DOHH2 (cell line): ENCODE data around the gene TPRA1.

Experiments used
- EZH2phosphoT487 ChIP-seq: fragments of 200-600 bp; sonication (generic); IDR thresholded peaks from 2 replicates; pipeline ENCODE4 v1.6.1; 2017; ENCODE audit warnings: borderline replicate concordance, mild to moderate bottlenecking, antibody characterized with exemption, low read length, moderate library complexity, mixed read lengths
- TF ChIP-seq, protein P1 (sequence below): fragments of 200-600 bp; sonication (generic); IDR thresholded peaks from one replicate; pipeline ENCODE4 v1.5.1; 2014; ENCODE audit warnings: antibody characterized with exemption, mild to moderate bottlenecking, low read depth, low read length; ENCODE audit not compliant: poor library complexity, severe bottlenecking

DNA sequence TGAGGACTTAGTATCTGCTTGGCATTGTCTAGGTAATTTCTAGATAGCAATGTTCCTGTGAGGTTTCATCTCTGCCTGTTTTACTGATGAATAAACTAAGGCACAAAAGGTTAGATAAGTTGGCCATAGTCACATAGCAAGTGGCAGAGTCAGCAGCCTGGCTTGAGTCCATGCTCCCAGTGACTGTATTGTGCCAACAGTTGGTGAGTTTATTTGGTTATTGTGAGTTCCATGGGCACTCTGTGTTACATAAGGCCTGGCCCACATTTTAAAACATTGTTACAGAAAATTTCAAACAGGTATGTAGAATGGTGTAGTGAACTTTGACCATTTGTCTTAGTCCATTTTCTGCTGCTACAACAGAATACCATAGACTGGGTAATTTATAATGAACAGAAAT, 22.9 kb upstream of the TPRA1 start:
- TF ChIP-seq, protein P1, sequence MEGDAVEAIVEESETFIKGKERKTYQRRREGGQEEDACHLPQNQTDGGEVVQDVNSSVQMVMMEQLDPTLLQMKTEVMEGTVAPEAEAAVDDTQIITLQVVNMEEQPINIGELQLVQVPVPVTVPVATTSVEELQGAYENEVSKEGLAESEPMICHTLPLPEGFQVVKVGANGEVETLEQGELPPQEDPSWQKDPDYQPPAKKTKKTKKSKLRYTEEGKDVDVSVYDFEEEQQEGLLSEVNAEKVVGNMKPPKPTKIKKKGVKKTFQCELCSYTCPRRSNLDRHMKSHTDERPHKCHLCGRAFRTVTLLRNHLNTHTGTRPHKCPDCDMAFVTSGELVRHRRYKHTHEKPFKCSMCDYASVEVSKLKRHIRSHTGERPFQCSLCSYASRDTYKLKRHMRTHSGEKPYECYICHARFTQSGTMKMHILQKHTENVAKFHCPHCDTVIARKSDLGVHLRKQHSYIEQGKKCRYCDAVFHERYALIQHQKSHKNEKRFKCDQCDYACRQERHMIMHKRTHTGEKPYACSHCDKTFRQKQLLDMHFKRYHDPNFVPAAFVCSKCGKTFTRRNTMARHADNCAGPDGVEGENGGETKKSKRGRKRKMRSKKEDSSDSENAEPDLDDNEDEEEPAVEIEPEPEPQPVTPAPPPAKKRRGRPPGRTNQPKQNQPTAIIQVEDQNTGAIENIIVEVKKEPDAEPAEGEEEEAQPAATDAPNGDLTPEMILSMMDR = no peak
- no peak for TF ChIP-seq EZH2phosphoT487
